Measurements from ENCODE around the gene TAF11.
"Not testable (repeated sequence)": the region's sequence is repeated elsewhere in the genome, so short reads cannot be mapped to it uniquely, and the experiment has no call there.

Gene TAF11

DNA sequence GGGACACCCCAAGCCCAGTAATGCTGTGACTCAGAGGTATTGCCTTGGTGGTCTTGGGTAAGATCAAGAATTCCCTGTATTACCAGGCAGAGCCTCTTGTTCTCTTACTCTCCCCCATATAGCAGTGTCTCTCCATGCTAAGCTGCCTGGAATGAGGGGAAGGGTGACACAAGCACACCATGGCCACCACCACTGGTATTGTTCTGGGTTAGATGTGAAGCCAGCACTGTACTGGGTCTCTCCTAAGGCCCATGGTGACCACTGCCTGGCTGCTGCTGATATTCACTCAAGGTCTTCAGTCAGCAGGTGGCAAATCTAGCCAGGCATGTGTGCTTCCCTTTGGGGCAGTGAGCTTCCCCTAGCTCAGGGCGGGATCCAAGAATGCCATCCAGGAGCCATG, 36.5 kb downstream of the TAF11 start:
- H3K27ac ChIP-seq: no peak overlapping the region
- no peaks in the 10 kb centered on the region for H3K4me1 ChIP-seq
- TF ChIP-seq CTCF (IDR thresholded peaks at IDR 0.05): no peak
- H3K9me3 ChIP-seq: no peaks in the 10 kb centered on the region
- H3K36me3 ChIP-seq: peaks cover 7 to 36% (median 23%) of the 10 kb centered on the region in 3 donors
- no peak for DNase-seq
- intact Hi-C loops (cut with DNase I; ENCODE audit: low total_unique reads): no loop called here
- H3K4me3 ChIP-seq: no peak overlapping the region
- no peaks in the 10 kb centered on the region for H3K27me3 ChIP-seq

GRCh38 chr6:34849066-34849465, 38.8 kb downstream of the TAF11 start:
- peaks cover 4 to 24% (median 13%) of the 10 kb centered on the region in 3 donors for H3K36me3 ChIP-seq
- DNase-seq; H3K27me3 ChIP-seq; H3K4me3 ChIP-seq; H3K27ac ChIP-seq; H3K9me3 ChIP-seq; intact Hi-C loops (cut with DNase I; ENCODE audit: low total_unique reads); H3K4me1 ChIP-seq: not testable (repeated sequence)

DNA sequence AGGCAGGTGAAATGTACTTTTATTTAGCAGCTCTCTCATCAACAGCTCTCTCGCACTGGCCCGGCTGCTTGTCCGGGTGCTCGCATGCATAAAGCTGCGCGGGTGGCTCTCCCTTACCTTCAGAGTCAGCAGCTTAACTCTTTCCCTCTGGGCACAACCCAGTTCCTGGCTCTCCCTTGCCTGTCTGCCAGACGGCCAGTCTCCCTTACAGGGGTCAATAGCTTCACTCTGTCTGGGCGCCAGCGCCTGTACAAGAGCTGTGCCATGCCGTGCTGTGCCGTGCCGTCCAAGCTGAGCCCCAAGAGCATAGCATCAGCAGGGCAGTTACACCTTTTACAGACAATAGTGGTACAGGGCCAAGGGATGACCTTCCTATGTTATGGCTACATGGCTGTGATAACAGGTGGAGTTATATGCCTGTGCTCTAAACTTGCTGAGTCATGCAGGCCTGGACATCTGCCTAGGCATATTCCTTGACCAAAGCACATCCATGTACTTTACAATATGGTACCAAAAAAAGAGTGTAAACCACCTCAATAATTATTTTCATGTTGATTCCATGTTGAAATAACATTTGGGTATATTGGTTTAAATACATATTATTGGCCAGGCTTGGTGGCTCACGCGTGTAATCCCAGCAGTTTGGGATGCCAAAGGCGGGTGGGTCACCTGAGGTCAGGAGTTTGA, 48.0 kb downstream of the TAF11 start:
- intact Hi-C loops (cut with DNase I; ENCODE audit: low total_unique reads): no loop called here
- Histone ChIP-seq H3K9me3 (no peaks in the 10 kb centered on the region), H3K4me3 (no peak overlapping the region), H3K27ac (no peak overlapping the region), H3K4me1 (no peaks in the 10 kb centered on the region), H3K27me3 (no peaks in the 10 kb centered on the region), H3K36me3 (peaks cover 17 to 62% (median 36%) of the 10 kb centered on the region in 3 donors)
- TF ChIP-seq CTCF (IDR thresholded peaks at IDR 0.05): no peak
- no peak for DNase-seq

DNA sequence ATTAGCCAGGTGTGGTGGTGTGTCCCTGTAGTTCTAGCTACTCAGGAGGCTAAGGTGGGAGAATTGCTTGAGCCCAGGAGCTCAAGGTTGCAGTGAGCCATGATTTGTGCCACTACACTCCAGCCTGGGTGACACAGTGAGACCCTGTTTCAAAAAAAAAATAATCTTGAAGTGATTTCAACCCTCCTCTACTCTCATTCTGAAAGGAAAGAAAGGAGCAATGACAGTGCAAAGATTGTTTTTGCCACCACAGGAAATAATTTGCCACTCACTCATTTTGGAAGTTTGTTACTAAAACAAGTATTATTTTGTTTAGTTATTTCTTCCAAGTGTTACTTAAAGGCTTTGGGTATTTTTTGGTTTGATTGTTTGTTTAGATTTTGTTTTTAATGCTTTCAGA, 50.3 kb downstream of the TAF11 start:
- Histone ChIP-seq H3K4me3 (no peak overlapping the region), H3K4me1 (no peaks in the 10 kb centered on the region), H3K9me3 (no peaks in the 10 kb centered on the region), H3K27ac (no peak overlapping the region), H3K36me3 (peaks cover 22 to 69% (median 28%) of the 10 kb centered on the region in 3 donors), H3K27me3 (no peaks in the 10 kb centered on the region)
- TF ChIP-seq CTCF (IDR thresholded peaks at IDR 0.05): no peak
- intact Hi-C loops (cut with DNase I; ENCODE audit: low total_unique reads): no loop called here
- no peak for DNase-seq

DNA sequence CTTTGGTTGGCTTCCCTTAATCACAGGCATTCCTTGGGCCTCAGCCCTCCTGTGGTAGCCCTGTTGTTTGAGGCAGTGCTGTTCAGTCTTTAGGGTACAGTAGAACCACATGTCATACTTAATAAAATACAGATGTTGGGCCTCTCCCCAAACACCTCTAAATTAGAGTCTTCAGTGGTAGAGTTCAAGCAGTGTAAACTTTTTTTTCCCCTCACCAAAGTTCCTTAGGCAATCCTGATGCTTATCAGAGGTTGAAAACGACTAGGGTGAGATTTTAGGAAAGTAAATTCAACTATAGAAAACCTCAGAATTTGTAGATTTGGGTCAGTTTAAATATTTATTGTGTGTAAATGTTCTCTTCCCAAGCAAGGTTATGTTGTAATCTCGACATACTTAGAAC, 51.4 kb downstream of the TAF11 start:
- Histone ChIP-seq H3K4me1 (no peaks in the 10 kb centered on the region), H3K4me3 (no peak overlapping the region), H3K27ac (no peak overlapping the region), H3K36me3 (peaks cover 22 to 73% (median 24%) of the 10 kb centered on the region in 3 donors), H3K9me3 (no peaks in the 10 kb centered on the region), H3K27me3 (no peaks in the 10 kb centered on the region)
- DNase-seq: no peak
- no peak for TF ChIP-seq CTCF (IDR thresholded peaks at IDR 0.05)
- intact Hi-C loops (cut with DNase I; ENCODE audit: low total_unique reads): no loop called here

GRCh38 chr6:34836008-34836407, 51.8 kb downstream of the TAF11 start:
- no peak for DNase-seq
- Histone ChIP-seq H3K27me3 (no peaks in the 10 kb centered on the region), H3K4me3 (no peak overlapping the region), H3K9me3 (no peaks in the 10 kb centered on the region), H3K4me1 (no peaks in the 10 kb centered on the region), H3K36me3 (peaks cover 22 to 77% (median 27%) of the 10 kb centered on the region in 3 donors), H3K27ac (no peak overlapping the region)
- intact Hi-C loops (cut with DNase I; ENCODE audit: low total_unique reads): no loop called here
- TF ChIP-seq CTCF (IDR thresholded peaks at IDR 0.05): no peak

Data from tibial artery (tissue), 4 donors.